ENCODE measurements around the gene MLEC.
"Not testable (repeated sequence)": the region's sequence is repeated elsewhere in the genome, so short reads cannot be mapped to it uniquely, and the experiment has no call there.

The MLEC gene

DNA sequence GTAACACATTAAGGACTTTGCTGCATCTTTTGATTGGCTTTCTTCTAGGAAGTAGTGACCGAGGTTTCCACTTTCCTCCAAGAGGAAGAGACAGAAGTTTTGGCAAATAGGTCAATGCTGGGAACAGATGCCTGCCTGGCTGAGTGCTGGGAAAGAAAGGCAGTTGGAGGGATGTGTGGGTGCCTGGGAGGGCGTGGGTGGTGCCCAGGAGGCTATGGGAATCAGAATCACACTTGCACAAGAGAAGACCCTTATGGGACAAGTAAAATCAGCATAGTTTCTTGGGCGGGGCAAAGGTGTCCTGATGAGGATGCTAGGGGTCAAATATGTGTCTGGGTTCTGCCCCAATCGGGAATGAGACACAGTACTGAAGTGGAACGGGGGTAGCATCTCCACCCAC lies 37.8 kb downstream of the MLEC start:
- DNase-seq = no peak

DNA sequence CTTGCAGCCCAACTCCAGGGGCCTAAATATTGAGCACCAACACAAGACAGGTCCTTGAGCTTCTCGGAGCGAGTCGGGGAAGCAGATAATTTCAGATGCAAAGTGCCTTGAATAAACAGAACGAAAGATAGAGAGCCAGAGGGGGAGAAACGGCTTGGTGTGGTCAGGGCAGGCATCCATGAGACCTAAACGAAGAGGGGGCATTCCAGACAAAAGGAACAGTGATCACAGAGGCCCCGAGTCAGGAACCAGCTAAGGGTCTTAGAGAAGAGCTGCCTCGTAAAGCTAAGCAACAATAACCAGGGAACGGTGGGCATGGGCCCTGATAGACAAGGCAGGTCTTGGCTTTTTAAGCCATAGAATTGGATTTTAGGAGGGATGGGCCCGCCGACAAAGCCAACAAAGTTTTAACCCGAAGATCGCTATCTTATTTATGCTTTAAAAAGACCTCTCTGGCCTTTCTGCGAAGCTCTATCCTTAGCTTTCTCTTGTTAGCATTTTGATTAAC lies 38.3 kb downstream of the MLEC start:
- DNase-seq = no peak

DNA sequence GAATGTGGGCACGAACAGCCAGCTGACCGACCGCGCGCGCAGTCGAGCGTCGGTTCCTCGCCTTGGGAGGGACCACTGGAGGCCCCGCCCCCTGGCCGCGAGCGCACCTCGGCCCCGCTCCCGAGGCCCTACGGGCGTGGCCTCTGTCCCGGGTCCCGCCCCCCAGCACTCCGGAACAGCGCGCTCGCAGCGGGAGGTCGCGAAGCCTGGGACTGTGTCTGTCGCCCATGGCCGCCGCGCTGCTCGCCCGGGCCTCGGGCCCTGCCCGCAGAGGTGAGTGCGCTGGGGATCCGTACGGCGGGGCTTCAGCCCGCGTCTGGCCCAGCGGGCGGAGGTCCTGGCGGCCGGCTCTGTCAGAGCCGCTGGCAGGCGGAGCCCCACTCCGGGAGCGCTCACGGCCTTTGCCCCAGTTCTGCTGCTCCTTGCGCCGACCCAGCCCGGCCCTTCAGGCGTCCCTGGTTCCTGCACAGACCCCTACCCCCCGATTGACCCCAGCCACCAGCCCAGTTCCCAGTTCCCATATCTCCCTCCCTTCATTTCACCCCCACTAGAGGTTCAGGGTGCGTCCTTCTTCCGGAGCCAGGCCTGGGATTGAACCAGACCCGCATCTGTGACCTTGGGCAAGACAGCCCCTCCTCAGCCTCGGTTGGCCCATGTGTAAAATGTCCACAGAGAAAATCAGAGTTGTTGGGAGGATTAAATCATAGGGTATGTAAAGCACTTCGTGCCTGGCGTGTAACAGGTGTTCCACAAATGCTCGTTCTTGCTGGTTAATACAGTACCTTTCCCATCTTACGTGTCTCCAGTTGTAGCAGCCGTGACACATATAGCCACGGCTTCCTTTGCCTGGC lies 38.9 kb downstream of the MLEC start, which contains the start of gene ACADS:
TSS of gene ACADS (plus strand) at position 168 of the 851 bp plus-strand sequence. CDS start at position 228, 60 bp downstream.
- DNase-seq = peak; percentile 89

DNA sequence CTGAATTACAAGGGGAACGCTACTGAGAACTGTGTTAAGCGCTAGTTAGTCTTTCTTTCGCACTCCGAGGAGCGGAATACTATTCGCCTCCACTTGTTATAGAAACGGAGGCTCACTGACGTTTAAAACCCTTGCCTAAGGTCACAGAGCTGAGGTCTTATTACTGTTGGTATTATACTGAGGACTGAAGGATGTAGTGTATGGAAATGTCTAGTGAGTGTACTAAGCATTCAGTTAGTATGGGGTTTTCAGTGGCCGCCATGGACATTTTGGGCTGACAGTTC lies 39.5 kb downstream of the MLEC start:
- no peak for DNase-seq

DNA sequence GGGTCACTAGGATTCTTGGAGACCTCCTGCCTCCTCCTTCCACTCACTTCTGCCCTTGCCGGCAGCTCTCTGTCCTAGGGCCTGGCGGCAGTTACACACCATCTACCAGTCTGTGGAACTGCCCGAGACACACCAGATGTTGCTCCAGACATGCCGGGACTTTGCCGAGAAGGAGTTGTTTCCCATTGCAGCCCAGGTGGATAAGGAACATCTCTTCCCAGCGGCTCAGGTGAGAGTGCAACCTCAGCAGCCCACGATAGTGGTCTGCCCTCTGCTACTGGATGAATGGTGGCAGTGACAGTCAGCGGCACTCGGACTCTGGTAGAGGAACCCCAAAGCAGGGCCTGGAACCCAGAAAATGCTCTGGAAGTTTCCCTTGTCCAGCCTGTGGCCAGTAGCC lies 40.0 kb downstream of the MLEC start:
- DNase-seq = no peak

- not testable (repeated sequence) for DNase-seq
These were observed 45.2 kb downstream of the MLEC start for GRCh38 chr12:120732198-120732597.

DNA sequence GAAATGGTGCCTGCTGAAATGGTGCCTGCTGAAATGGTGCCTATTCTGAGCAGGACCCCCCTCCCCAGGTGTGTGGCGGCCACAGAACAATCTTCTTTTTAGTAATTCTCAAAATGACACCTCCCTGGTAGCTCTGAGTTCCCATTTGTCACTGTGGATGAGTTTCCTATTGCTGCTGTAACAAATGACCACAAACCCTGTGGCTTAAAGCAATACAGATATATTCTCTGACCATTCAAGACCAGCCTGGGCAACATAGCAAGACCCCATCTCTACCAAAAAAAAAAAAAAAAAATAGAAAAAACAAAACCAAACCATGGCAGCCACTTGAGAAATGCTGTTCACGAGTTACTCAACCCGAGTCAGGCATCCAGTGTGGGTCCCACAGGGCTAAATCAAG lies 46.6 kb downstream of the MLEC start:
- DNase-seq = no peak

- no peak for DNase-seq
These were observed 47.3 kb downstream of the MLEC start for GRCh38 chr12:120734210-120734609.

GRCh38 chr12:120735181-120735580 lies 48.2 kb downstream of the MLEC start:
- DNase-seq = no peak

DNA sequence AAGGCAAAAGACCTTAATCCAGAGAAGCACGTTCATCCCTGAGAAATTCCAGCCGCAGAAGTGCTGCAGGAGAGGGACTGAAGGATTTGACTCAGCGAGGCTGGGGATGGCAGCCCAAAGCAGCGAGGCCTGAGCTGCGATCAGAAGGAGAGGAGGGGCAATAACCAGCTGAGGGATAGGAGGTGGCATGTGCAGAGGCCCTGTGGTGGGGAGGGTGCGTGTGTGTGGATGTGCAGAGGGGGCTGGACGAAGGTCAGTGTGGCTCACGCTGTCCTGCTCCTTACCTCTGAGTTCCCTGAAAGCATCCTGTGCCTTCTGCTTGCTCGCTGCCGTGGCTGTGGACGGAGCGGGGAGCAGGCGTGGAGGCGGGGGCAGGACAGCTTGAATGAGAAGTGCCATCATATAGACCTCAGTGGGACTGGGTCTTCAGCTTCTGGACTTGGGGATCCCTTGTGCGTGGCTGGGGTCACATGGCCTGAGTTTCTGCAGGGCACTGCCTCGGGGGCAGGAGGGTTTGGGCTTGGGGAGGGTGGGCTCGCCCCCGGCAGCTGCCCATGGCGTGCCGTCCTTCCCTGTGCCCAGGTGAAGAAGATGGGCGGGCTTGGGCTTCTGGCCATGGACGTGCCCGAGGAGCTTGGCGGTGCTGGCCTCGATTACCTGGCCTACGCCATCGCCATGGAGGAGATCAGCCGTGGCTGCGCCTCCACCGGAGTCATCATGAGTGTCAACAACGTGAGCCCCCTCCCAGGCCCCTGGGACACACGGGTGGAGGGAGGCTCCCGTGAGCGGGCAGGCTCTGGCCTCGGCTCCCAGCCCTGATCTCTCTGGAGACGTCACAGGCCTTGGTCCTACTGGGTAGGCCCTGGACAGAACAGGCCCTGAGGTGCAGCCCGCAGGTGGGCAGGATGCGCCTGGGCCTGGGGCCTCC lies 49.7 kb downstream of the MLEC start:
- DNase-seq = no peak

- DNase-seq = no peak
These were observed 50.8 kb downstream of the MLEC start for GRCh38 chr12:120737557-120738251.

DNA sequence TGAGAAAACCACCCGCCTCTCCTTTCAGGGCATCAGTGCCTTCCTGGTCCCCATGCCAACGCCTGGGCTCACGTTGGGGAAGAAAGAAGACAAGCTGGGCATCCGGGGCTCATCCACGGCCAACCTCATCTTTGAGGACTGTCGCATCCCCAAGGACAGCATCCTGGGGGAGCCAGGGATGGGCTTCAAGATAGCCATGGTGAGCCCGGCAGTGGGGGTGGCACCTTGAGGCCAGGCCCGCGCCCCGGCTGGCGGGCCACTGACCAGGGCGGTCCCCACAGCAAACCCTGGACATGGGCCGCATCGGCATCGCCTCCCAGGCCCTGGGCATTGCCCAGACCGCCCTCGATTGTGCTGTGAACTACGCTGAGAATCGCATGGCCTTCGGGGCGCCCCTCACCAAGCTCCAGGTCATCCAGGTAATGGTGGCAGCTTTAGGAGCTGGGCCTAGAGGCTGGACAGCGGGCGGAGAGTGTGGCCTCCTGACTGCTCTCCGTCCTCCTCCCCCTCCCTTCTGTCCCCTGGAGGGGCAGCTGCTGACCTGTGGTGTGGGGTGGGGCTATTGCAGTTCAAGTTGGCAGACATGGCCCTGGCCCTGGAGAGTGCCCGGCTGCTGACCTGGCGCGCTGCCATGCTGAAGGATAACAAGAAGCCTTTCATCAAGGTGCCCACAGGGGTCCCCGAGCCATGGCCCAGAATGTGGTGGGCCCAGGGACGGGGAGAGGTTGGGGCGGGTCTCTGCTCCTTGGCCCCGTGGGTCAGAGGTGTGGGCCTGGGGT lies 51.5 kb downstream of the MLEC start:
- DNase-seq = no peak

- DNase-seq = no peak
These were observed 52.2 kb downstream of the MLEC start for GRCh38 chr12:120739031-120739762.

- no peak for DNase-seq
These were observed 53.1 kb downstream of the MLEC start for GRCh38 chr12:120739821-120740613.

GRCh38 chr12:120740871-120741270 lies 53.9 kb downstream of the MLEC start:
- DNase-seq = no peak

GRCh38 chr12:120741476-120742421 lies 54.8 kb downstream of the MLEC start:
- no peak for DNase-seq

GRCh38 chr12:120744922-120745493 lies 58.1 kb downstream of the MLEC start:
- no peak for DNase-seq

- no peak for DNase-seq
These were observed 61.3 kb downstream of the MLEC start for GRCh38 chr12:120748242-120748641.

DNA sequence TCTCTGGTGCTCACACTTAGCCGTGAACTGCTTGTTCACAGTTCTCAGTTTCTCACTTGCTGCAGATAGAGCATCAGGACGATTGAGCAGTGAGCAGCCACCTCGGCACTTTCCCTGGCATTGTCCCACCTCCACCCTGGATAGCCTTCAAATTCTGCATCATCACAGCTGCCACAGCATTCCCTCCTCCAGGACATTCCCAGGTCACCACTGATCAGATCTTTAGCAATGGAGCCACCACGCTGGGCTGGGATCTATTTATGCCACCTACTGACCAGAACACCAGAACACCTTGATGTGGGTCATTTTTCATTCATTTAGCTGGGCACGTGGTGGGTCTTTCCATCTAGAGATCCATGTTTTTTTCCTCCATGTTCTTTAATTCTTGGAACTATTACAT lies 62.3 kb downstream of the MLEC start:
- DNase-seq = no peak
